ENCODE measurements around the gene BMP7.

The BMP7 gene

DNA sequence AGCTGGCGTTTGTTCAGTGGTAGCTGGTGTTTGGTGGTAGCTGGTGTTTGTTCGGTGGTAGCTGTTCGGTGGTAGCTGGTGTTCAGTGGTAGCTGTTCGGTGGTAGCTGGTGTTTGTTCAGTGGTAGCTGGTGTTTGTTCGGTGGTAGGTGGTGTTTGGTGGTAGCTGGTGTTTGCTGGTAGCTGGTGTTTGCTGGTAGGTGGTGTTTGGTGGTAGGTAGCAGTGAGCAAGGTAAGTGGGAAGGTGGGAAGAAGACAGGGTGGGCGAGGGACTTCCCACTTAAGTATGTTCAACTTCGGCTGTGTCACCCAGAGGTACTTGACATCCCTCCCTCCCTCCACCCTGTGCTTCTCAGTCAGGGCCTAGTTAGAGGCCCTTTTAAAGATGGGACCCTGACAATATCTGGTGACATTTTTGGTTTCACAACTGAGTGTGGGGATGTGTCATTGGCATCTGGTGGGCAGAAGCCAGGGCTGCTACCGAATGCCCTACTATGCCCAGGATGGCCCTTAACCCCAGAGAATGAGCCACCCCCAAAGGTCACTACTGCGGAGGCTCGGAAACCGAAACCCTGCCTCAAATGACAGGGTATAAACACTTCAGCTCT, 47.3 kb downstream of the BMP7 start (continued):
- TF ChIP-seq, protein P1, sequence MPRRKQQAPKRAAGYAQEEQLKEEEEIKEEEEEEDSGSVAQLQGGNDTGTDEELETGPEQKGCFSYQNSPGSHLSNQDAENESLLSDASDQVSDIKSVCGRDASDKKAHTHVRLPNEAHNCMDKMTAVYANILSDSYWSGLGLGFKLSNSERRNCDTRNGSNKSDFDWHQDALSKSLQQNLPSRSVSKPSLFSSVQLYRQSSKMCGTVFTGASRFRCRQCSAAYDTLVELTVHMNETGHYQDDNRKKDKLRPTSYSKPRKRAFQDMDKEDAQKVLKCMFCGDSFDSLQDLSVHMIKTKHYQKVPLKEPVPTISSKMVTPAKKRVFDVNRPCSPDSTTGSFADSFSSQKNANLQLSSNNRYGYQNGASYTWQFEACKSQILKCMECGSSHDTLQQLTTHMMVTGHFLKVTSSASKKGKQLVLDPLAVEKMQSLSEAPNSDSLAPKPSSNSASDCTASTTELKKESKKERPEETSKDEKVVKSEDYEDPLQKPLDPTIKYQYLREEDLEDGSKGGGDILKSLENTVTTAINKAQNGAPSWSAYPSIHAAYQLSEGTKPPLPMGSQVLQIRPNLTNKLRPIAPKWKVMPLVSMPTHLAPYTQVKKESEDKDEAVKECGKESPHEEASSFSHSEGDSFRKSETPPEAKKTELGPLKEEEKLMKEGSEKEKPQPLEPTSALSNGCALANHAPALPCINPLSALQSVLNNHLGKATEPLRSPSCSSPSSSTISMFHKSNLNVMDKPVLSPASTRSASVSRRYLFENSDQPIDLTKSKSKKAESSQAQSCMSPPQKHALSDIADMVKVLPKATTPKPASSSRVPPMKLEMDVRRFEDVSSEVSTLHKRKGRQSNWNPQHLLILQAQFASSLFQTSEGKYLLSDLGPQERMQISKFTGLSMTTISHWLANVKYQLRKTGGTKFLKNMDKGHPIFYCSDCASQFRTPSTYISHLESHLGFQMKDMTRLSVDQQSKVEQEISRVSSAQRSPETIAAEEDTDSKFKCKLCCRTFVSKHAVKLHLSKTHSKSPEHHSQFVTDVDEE (CRISPR knock-in tag; IDR thresholded peaks at IDR 0.05), result no peak

DNA sequence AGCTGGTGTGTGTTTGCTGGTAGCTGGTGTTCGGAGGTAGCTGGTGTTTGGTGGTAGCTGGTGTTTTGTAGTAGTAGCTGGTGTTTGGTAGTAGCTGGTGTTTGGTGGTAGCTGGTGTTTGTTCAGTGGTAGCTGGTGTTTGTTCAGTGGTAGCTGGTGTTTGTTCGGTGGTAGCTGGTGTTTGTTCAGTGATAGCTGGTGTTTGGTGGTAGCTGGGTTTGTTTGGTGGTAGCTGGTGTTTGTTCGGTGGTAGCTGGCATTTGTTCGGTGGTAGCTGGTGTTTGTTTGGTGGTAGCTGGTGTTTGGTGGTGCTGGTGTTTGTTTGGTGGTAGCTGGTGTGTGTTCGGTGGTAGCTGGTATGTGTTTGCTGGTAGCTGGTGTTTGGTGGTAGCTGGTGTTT, 48.0 kb downstream of the BMP7 start:
- no peak for ATAC-seq

DNA sequence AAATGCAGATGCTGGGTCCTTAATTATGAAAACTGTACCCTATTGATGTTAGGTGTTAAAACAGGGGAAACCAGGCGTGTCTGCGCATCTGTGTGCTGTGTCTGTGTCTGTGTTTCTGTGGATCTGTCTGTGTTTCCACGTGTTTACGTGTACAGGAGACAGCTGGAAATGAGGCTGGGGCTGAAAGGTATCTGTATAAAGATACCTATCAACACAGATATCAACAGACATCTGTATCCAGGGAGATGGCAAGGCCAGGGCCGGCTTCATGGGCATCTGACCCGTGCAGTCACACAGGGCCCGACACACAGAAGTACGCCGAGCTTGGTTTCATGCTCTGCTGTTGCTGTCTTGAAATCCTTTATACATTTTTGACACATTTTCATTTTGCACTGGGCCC, 48.6 kb downstream of the BMP7 start:
- TF ChIP-seq, protein P1 (CRISPR knock-in tag; IDR thresholded peaks at IDR 0.05), result no peak
- TF ChIP-seq ZNF70 (CRISPR knock-in tag; IDR thresholded peaks at IDR 0.05), result no peak
- TF ChIP-seq ZFP30 (CRISPR knock-in tag; IDR thresholded peaks at IDR 0.05), result no peak
- TF ChIP-seq TCF4 (CRISPR knock-in tag; IDR thresholded peaks at IDR 0.05; ENCODE audit: borderline replicate concordance), result no peak
- no peak for ATAC-seq

More for the DNA sequence above, 48.0 kb downstream of the BMP7 start:
- TF ChIP-seq, protein P2, sequence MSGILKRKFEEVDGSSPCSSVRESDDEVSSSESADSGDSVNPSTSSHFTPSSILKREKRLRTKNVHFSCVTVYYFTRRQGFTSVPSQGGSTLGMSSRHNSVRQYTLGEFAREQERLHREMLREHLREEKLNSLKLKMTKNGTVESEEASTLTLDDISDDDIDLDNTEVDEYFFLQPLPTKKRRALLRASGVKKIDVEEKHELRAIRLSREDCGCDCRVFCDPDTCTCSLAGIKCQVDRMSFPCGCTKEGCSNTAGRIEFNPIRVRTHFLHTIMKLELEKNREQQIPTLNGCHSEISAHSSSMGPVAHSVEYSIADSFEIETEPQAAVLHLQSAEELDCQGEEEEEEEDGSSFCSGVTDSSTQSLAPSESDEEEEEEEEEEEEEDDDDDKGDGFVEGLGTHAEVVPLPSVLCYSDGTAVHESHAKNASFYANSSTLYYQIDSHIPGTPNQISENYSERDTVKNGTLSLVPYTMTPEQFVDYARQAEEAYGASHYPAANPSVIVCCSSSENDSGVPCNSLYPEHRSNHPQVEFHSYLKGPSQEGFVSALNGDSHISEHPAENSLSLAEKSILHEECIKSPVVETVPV (CRISPR knock-in tag; IDR thresholded peaks at IDR 0.05), result no peak
- TF ChIP-seq ZNF70 (CRISPR knock-in tag; IDR thresholded peaks at IDR 0.05) (no peak), ARNTL (CRISPR knock-in tag; IDR thresholded peaks at IDR 0.05; ENCODE audit: borderline replicate concordance, low read depth) (no peak), ZNF565 (CRISPR knock-in tag; conservative IDR thresholded peaks at IDR 0.05; ENCODE audit: low read depth) (no peak), ZFP3 (CRISPR knock-in tag; IDR thresholded peaks at IDR 0.05) (no peak), BACH2 (CRISPR knock-in tag; IDR thresholded peaks at IDR 0.05; ENCODE audit: borderline replicate concordance) (no peak), PPARA (CRISPR knock-in tag; IDR thresholded peaks at IDR 0.05; ENCODE audit: borderline replicate concordance) (no peak), ZNF8 (CRISPR knock-in tag; IDR thresholded peaks at IDR 0.05) (no peak), TOX (CRISPR knock-in tag; IDR thresholded peaks at IDR 0.05; ENCODE audit: borderline replicate concordance) (no peak)

DNA sequence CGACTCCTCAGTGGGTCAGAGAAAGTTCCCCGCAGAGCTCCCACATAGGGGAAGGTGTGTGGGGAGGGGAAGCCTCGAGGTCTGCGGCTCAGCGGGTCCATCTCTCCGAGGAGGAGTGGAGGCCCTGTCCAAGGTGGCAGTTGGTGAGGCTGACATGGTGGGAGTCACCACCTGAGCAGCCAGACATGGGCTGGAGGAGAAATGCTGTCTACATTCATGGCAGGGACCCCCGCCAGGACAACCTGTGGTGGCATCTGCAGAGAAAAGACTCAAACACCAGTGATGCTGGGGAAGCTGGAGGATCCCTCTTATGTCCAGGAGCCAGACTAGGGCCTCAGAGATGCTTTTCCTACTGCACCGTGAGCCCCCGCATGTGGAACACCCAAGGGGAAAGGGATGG, 49.8 kb downstream of the BMP7 start:
- TF ChIP-seq, protein P3, sequence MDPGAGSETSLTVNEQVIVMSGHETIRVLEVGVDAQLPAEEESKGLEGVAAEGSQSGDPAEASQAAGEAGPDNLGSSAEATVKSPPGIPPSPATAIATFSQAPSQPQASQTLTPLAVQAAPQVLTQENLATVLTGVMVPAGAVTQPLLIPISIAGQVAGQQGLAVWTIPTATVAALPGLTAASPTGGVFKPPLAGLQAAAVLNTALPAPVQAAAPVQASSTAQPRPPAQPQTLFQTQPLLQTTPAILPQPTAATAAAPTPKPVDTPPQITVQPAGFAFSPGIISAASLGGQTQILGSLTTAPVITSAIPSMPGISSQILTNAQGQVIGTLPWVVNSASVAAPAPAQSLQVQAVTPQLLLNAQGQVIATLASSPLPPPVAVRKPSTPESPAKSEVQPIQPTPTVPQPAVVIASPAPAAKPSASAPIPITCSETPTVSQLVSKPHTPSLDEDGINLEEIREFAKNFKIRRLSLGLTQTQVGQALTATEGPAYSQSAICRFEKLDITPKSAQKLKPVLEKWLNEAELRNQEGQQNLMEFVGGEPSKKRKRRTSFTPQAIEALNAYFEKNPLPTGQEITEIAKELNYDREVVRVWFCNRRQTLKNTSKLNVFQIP (CRISPR knock-in tag; IDR thresholded peaks at IDR 0.05; ENCODE audit: borderline replicate concordance, low read depth), result no peak
- no peak for TF ChIP-seq ESRRG (CRISPR knock-in tag; IDR thresholded peaks at IDR 0.05)
- no peak for TF ChIP-seq ZFP30 (CRISPR knock-in tag; IDR thresholded peaks at IDR 0.05)
- TF ChIP-seq RARB (CRISPR knock-in tag; IDR thresholded peaks at IDR 0.05), result no peak
- TF ChIP-seq GLIS3 (CRISPR knock-in tag; IDR thresholded peaks at IDR 0.05), result no peak
- ATAC-seq, result no peak

DNA sequence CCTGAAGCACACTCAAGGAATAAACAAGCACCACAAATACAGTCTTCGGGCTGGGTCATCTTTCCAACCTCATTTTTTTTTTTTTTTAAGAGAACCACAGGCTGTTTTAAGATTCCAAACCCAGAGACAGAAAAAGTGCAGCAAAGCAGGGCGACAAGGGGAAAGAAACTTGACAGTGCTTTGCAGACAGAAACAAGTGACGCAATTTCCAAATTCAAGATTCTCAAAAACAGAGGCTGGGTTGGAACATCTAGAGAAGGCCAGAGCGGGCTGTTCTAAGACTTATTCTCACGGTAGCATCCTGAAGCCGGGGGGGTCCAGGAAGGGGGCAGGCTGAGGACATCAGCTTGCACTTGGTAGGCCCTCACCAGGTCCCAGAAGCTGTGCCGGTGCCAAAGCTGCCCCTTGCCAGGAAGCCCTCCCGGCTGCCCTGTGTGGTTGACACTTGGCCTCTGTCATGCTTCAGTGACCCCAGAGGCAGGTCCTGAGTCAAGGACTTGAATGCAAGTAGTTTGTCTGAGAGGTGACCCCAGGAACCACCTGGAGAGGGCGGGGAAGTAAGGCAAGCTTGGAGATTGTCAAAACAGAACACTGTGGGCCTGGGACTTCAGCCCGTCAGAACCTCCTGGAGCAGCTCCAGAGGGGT, 50.5 kb downstream of the BMP7 start:
- no peak for ATAC-seq
- TF ChIP-seq PPARA (CRISPR knock-in tag; IDR thresholded peaks at IDR 0.05; ENCODE audit: borderline replicate concordance) (no peak), RARB (CRISPR knock-in tag; IDR thresholded peaks at IDR 0.05) (no peak), ISL1 (CRISPR knock-in tag; IDR thresholded peaks at IDR 0.05) (no peak), ZNF70 (CRISPR knock-in tag; IDR thresholded peaks at IDR 0.05) (no peak), TOX (CRISPR knock-in tag; IDR thresholded peaks at IDR 0.05; ENCODE audit: borderline replicate concordance) (no peak), ARNTL (CRISPR knock-in tag; IDR thresholded peaks at IDR 0.05; ENCODE audit: borderline replicate concordance, low read depth) (no peak), ZFP30 (CRISPR knock-in tag; IDR thresholded peaks at IDR 0.05) (no peak), ZFP3 (CRISPR knock-in tag; IDR thresholded peaks at IDR 0.05) (no peak)
- TF ChIP-seq, protein P3 (CRISPR knock-in tag; IDR thresholded peaks at IDR 0.05; ENCODE audit: borderline replicate concordance, low read depth), result no peak
- TF ChIP-seq, protein P2 (CRISPR knock-in tag; IDR thresholded peaks at IDR 0.05), result no peak
